ENCODE data around the gene MPRIP.
A peak's percentile ranks its signal among the peaks of the same experiment; 100 is the strongest.

DNA sequence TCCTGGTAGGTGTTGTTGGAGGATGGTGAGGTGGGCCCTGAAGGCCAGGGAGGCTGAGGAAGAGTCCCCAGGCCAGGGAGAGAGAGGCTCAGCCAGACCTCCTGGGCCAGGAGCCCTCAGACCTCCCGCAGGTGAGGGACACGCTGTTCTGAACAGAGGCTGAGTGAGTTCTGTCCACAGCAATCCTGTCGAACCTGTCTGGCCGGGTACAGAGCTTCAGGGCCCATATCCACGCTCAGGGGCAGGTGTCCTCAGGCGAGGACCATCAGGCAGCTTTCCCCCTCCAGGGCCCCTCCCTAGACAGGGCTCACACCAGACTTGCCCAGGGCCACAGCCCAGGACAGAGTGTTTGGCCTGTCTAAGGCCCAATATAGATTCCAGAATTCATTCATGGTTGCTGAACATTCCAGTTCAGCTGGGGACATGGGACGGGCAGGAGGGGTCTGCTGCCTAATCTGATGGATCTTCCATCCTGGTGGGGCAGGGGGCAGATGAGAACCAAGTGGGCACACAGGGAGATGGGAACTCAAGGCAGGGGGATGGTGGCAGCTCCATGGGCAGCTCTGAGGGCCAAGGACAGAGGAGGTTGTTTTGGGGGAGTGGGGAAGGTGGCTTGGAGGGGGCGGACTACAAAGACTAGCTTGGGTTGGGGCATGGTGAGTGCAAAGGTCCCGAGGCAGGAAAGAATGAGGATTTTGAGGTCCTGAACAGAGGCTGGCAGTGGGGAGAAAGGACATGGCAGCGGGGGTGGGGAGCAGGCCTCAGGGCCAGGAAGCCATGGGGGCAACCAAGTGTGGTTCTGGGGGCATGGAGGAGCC lies 23.4 kb upstream of the MPRIP start:
- TF ChIP-seq, protein P1, sequence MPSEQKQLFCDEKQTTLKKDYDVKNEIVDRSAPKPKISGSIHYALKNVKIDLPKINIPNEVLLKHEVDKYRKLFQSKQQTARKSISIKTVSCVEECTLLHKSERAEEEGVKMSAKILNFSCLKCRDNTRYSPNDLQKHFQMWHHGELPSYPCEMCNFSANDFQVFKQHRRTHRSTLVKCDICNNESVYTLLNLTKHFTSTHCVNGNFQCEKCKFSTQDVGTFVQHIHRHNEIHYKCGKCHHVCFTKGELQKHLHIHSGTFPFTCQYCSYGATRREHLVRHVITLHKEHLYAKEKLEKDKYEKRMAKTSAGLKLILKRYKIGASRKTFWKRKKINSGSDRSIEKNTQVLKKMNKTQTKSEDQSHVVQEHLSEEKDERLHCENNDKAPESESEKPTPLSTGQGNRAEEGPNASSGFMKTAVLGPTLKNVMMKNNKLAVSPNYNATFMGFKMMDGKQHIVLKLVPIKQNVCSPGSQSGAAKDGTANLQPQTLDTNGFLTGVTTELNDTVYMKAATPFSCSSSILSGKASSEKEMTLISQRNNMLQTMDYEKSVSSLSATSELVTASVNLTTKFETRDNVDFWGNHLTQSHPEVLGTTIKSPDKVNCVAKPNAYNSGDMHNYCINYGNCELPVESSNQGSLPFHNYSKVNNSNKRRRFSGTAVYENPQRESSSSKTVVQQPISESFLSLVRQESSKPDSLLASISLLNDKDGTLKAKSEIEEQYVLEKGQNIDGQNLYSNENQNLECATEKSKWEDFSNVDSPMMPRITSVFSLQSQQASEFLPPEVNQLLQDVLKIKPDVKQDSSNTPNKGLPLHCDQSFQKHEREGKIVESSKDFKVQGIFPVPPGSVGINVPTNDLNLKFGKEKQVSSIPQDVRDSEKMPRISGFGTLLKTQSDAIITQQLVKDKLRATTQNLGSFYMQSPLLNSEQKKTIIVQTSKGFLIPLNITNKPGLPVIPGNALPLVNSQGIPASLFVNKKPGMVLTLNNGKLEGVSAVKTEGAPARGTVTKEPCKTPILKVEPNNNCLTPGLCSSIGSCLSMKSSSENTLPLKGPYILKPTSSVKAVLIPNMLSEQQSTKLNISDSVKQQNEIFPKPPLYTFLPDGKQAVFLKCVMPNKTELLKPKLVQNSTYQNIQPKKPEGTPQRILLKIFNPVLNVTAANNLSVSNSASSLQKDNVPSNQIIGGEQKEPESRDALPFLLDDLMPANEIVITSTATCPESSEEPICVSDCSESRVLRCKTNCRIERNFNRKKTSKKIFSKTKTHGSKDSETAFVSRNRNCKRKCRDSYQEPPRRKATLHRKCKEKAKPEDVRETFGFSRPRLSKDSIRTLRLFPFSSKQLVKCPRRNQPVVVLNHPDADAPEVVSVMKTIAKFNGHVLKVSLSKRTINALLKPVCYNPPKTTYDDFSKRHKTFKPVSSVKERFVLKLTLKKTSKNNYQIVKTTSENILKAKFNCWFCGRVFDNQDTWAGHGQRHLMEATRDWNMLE (tag by site-specific recombination; conservative IDR thresholded peaks at IDR 0.05; ENCODE audit: low read depth) = no peak
- peak; percentile 90 for TF ChIP-seq ZNF623 (tag by site-specific recombination; IDR thresholded peaks at IDR 0.05)
- TF ChIP-seq ZNF146 (tag by site-specific recombination; IDR thresholded peaks at IDR 0.05) = no peak
- TF ChIP-seq, protein P2, sequence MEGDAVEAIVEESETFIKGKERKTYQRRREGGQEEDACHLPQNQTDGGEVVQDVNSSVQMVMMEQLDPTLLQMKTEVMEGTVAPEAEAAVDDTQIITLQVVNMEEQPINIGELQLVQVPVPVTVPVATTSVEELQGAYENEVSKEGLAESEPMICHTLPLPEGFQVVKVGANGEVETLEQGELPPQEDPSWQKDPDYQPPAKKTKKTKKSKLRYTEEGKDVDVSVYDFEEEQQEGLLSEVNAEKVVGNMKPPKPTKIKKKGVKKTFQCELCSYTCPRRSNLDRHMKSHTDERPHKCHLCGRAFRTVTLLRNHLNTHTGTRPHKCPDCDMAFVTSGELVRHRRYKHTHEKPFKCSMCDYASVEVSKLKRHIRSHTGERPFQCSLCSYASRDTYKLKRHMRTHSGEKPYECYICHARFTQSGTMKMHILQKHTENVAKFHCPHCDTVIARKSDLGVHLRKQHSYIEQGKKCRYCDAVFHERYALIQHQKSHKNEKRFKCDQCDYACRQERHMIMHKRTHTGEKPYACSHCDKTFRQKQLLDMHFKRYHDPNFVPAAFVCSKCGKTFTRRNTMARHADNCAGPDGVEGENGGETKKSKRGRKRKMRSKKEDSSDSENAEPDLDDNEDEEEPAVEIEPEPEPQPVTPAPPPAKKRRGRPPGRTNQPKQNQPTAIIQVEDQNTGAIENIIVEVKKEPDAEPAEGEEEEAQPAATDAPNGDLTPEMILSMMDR (tag by site-specific recombination; IDR thresholded peaks at IDR 0.05) = no peak
- TF ChIP-seq REPIN1 (tag by site-specific recombination; IDR thresholded peaks at IDR 0.05; ENCODE audit: low read depth) = no peak
